CD4-positive, alpha-beta T cell (primary cell): ENCODE results near the gene POT1. TPM values are rescaled to one million over a fixed set of nuclear protein-coding genes. Genes with fewer than 3 reads are reported as not detected.

Experiments
- ATAC-seq: fragments of 200-7000 bp; cut with Tn5 transposase; one replicate; pipeline ENCODE4 v1.10.0; 2022; ENCODE audit warnings: mild to moderate bottlenecking; ENCODE audit not compliant: poor library complexity
- CTCF ChIA-PET: fragments of 350-600 bp; sonication (Branson Sonifier 250); formaldehyde crosslinking; loops from one replicate; lab custom pipeline; 2021; ENCODE audit warnings: antibody characterized with exemption, inconsistent platforms; lab: Charles Lee
- POLR2A ChIA-PET: fragments of 350-600 bp; sonication (Branson Sonifier 250); formaldehyde crosslinking; loops from one replicate; lab custom pipeline; 2021; ENCODE audit warnings: antibody characterized with exemption, inconsistent platforms; lab: Charles Lee
- DNase-seq, 14 experiments: peaks; one replicate each; pipeline ENCODE4 v3.0.0-alpha.2; 2013 to 2020; ENCODE audit warnings: mixed read lengths in 2 of 14
- H3K27ac ChIP-seq, 2 donors: one replicate each; pipeline versions ENCODE4 v1.5.1 to v1.7.0; 2013; ENCODE audit warnings: low read length in 2 of 2, low read depth in 1 of 2, mild to moderate bottlenecking in 1 of 2
- H3K27me3 ChIP-seq, 2 experiments: 1 replicate in 1 of 2; 2 replicates in 1 of 2; pipeline versions ENCODE4 v1.6.1 to v1.7.0; 2013; ENCODE audit warnings: low read length in 2 of 2, control low read depth in 1 of 2, mild to moderate bottlenecking in 1 of 2, moderate library complexity in 1 of 2; ENCODE audit not compliant: insufficient read depth in 2 of 2, control insufficient read depth in 1 of 2
- H3K36me3 ChIP-seq: one replicate; pipeline ENCODE4 v1.6.1; 2013; ENCODE audit warnings: low read length, control low read depth; ENCODE audit not compliant: insufficient read depth
- H3K4me1 ChIP-seq: one replicate; pipeline ENCODE4 v1.6.1; 2013; ENCODE audit warnings: low read length, control low read depth; ENCODE audit not compliant: insufficient read depth
- H3K4me3 ChIP-seq: one replicate; pipeline ENCODE4 v1.5.1; 2013; ENCODE audit warnings: mild to moderate bottlenecking, low read length, moderate library complexity
- H3K9me3 ChIP-seq, 2 experiments: 1 replicate in 1 of 2; 2 replicates in 1 of 2; pipeline versions ENCODE4 v1.6.1 to v1.7.0; 2013; ENCODE audit warnings: low read length in 2 of 2, mild to moderate bottlenecking in 2 of 2, control low read depth in 1 of 2, moderate library complexity in 1 of 2; ENCODE audit not compliant: control insufficient read depth in 1 of 2, insufficient read depth in 1 of 2
- H3K27ac Mint-ChIP-seq: one replicate; pipeline ENCODE4 v1.8.0; 2020; ENCODE audit warnings: mixed read lengths
- H3K27me3 Mint-ChIP-seq: one replicate; pipeline ENCODE4 v1.8.0; 2021; ENCODE audit warnings: mixed read lengths
- H3K36me3 Mint-ChIP-seq: one replicate; pipeline ENCODE4 v1.8.0; 2021; ENCODE audit warnings: low read depth, mixed read lengths
- H3K4me1 Mint-ChIP-seq: one replicate; pipeline ENCODE4 v1.8.0; 2021; ENCODE audit warnings: low read depth, mixed read lengths
- H3K4me3 Mint-ChIP-seq: one replicate; pipeline ENCODE4 v1.8.0; 2020; ENCODE audit warnings: mild to moderate bottlenecking, mixed read lengths
- H3K9me3 Mint-ChIP-seq: one replicate; pipeline ENCODE4 v1.8.0; 2020; ENCODE audit warnings: mixed read lengths
- intact Hi-C, 2 experiments: fragments of 100-400 bp; cut with DNase I in 1 of 2; cut with micrococcal nuclease in 1 of 2; formaldehyde crosslinking; loops; one replicate each; pipeline versions ENCODE4 v1.15.1 to v1.9.0; 2023 to 2025; cut with DNase I, micrococcal nuclease
- total RNA-seq, 174 experiments: library from RNA in 2 of 174; stranded (reverse) in 2 of 174; gene quantifications; one replicate each; pipeline ENCODE4 v1.2.3 and lab custom pipeline; 2021 to 2026
- TF ChIP-seq, protein P1 (sequence below): fragments of 200-600 bp; IDR thresholded peaks from one replicate; pipeline ENCODE4 v1.8.0; 2022; ENCODE audit warnings: antibody characterized with exemption, mild to moderate bottlenecking

The POT1 gene
- total RNA-seq, 2 experiments from 2014 or later: 8.0 to 8.3 TPM

DNA sequence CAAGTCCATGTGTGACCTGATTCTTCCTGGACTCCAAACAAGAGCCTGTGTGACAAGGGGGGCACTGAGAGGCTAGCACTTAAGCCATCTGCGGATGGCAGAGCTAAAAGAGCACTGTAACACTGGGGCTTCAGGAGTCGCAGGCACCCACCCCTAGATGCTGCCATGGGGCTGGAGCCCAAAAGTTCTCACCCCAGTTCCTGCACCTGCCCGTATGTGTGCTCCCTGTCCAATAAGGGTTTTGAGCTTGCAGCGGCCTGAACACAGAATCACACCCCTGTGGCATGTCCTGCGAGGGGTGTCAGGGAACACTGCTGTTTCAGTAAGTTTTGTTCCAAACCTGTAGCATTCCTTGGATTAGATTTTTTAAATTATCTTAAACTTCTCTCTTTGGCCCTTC, 110.8 kb downstream of the POT1 start:
- H3K36me3 ChIP-seq: peaks cover 13% of the 10 kb centered on the region
- DNase-seq: no peak
- ChIA-PET POLR2A (no interaction called here), CTCF (no interaction called here)
- H3K4me1 ChIP-seq: no peaks in the 10 kb centered on the region
- TF ChIP-seq, protein P1, sequence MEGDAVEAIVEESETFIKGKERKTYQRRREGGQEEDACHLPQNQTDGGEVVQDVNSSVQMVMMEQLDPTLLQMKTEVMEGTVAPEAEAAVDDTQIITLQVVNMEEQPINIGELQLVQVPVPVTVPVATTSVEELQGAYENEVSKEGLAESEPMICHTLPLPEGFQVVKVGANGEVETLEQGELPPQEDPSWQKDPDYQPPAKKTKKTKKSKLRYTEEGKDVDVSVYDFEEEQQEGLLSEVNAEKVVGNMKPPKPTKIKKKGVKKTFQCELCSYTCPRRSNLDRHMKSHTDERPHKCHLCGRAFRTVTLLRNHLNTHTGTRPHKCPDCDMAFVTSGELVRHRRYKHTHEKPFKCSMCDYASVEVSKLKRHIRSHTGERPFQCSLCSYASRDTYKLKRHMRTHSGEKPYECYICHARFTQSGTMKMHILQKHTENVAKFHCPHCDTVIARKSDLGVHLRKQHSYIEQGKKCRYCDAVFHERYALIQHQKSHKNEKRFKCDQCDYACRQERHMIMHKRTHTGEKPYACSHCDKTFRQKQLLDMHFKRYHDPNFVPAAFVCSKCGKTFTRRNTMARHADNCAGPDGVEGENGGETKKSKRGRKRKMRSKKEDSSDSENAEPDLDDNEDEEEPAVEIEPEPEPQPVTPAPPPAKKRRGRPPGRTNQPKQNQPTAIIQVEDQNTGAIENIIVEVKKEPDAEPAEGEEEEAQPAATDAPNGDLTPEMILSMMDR: no peak
- no peaks in the 10 kb centered on the region for H3K4me1 Mint-ChIP-seq
- no peaks in the 10 kb centered on the region for H3K27me3 ChIP-seq
- intact Hi-C loops: no loop called here
- no peak for ATAC-seq
- H3K27ac ChIP-seq: no peak overlapping the region
- H3K27ac Mint-ChIP-seq: no peak overlapping the region
- no peaks in the 10 kb centered on the region for H3K9me3 ChIP-seq
- peaks cover 7% of the 10 kb centered on the region for H3K9me3 Mint-ChIP-seq
- no peak overlapping the region for H3K4me3 Mint-ChIP-seq
- H3K4me3 ChIP-seq: no peak overlapping the region
- no peaks in the 10 kb centered on the region for H3K27me3 Mint-ChIP-seq
- H3K36me3 Mint-ChIP-seq: peaks cover 19% of the 10 kb centered on the region

DNA sequence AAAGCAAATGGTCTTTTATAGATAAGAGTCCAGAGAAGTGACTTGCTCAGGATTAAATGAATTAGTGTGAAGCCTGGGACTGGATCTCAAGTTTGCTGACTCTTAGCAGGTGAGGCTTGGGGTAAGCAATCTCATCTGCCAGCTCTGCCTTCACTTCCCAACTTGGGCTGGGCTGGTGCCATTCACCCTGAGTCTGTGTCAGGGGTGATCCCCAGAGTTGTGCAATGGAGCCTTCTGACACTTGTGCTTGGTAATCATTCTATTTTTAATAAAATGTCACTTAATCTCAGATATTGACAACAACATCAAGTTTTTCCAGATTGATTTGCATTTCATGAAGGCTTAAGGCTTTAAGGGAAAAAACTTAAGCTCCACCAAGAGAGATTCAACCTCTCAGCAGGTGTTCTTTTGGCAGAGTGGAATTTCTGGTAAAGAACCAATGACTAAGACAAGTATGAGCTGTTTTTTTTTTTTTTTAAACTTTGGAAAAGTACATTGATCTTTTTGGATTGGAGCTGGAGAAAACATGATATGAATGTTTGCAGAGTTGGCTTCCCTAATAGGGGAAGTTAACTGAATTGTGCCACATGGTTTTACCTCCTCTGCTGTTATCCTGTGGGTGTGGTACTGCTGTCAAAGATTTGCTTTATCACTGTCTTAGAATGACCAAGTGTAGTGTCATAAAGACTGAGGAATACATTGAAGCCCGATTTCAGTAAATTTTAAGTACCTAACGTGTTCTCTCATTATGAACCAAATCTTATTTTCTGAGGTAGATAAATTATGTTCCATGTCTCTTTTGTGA, 115.4 kb downstream of the POT1 start:
- H3K27ac ChIP-seq: no peak overlapping the region
- H3K27me3 Mint-ChIP-seq: peaks cover 24% of the 10 kb centered on the region
- H3K27me3 ChIP-seq: no peaks in the 10 kb centered on the region
- H3K4me3 ChIP-seq: no peak overlapping the region
- no peaks in the 10 kb centered on the region for H3K4me1 Mint-ChIP-seq
- no peaks in the 10 kb centered on the region for H3K36me3 ChIP-seq
- H3K4me1 ChIP-seq: no peaks in the 10 kb centered on the region
- H3K9me3 Mint-ChIP-seq: peaks cover 7% of the 10 kb centered on the region
- no peak overlapping the region for H3K4me3 Mint-ChIP-seq
- no peaks in the 10 kb centered on the region for H3K36me3 Mint-ChIP-seq
- no peak for ATAC-seq
- CTCF ChIA-PET: no interaction called here
- DNase-seq: no peak
- POLR2A ChIA-PET: no interaction called here
- intact Hi-C loops: no loop called here
- no peak overlapping the region for H3K27ac Mint-ChIP-seq
- H3K9me3 ChIP-seq: no peaks in the 10 kb centered on the region
- TF ChIP-seq, protein P1: no peak

DNA sequence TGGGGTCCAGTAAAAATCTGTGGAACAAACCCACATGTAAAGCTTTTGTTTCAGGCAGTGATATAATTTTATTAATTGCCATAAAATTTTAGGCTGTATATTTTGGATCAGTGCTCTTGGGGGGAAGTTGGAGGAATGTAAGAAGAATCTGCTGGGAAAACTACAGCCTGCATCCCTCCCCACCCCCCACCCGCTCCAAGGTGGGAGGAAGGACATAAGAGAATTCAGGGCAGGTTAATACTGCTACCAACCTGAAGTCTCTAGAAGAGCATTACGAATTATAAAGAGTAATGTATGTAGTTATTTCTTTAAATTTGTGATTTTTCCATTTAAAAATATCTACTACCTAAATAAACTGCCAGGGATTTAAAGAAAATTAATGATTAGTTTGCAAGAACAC, 116.9 kb downstream of the POT1 start:
- CTCF ChIA-PET: no interaction called here
- no peak overlapping the region for H3K4me3 ChIP-seq
- H3K9me3 ChIP-seq: no peaks in the 10 kb centered on the region
- H3K4me1 ChIP-seq: no peaks in the 10 kb centered on the region
- no peak overlapping the region for H3K4me3 Mint-ChIP-seq
- H3K36me3 Mint-ChIP-seq: no peaks in the 10 kb centered on the region
- peaks cover 24% of the 10 kb centered on the region for H3K27me3 Mint-ChIP-seq
- DNase-seq (no peak), ATAC-seq (no peak)
- intact Hi-C loops: no loop called here
- H3K9me3 Mint-ChIP-seq: peaks cover 7% of the 10 kb centered on the region
- H3K4me1 Mint-ChIP-seq: no peaks in the 10 kb centered on the region
- no peaks in the 10 kb centered on the region for H3K27me3 ChIP-seq
- POLR2A ChIA-PET: no interaction called here
- H3K27ac ChIP-seq: no peak overlapping the region
- H3K27ac Mint-ChIP-seq: no peak overlapping the region
- TF ChIP-seq, protein P1: no peak
- no peaks in the 10 kb centered on the region for H3K36me3 ChIP-seq
